Epidermal melanocyte (primary cell): Measurements from ENCODE around the gene DLGAP4.
A peak's percentile ranks its signal among the peaks of the same experiment; 100 is the strongest.
"Not testable (repeated sequence)": the region's sequence is repeated elsewhere in the genome, so short reads cannot be mapped to it uniquely, and the experiment has no call there.

Experiments used
- DNase-seq: peaks from one replicate; pipeline ENCODE4 v3.0.0; 2011; ENCODE audit warnings: low spot score; ENCODE audit not compliant: insufficient read length

The DLGAP4 gene

DNA sequence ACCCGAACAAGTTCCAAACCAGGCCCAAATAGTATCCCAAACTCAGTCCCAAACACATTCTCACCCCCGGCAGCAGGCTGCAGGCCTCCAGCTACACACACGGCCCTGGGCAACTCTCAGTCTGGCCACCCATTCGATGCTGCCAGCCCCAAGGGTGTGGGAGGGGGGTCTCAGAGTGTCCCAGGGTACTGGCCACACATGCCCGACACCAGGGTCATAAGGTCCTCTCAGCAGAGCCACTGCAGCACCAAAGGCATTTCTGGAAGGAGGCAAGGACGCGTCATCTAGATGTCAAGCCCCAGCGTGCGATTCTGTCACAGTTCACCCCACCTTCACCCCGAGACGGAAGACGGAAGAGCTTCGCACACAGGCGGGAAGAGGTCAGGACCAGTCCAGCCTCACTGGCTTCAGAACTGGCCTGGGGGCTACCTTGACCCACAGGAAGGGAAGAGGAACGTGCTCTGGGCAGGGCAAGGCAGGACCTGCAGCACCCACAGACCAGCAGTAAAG, 244.7 kb downstream of the DLGAP4 start:
- DNase-seq, result no peak

DNA sequence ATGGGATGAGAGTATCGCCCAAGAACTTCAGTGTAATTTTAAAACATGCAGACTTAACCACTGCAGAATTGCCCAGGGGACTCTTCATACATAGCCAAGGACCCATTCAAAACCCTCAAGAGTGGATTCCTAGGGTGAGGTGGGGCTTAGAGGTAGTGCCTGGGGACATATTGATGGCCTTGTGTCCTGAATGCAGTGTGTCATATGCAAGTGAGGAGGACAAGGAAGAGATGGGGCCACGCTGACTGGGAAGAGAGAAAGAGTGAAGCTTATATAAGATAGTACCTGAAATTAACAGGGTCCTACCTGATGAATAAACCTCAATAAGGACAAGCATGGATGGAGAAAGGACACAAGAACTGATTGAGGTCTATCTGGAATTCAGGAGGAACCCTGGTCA, 249.1 kb downstream of the DLGAP4 start:
- DNase-seq, result no peak

DNA sequence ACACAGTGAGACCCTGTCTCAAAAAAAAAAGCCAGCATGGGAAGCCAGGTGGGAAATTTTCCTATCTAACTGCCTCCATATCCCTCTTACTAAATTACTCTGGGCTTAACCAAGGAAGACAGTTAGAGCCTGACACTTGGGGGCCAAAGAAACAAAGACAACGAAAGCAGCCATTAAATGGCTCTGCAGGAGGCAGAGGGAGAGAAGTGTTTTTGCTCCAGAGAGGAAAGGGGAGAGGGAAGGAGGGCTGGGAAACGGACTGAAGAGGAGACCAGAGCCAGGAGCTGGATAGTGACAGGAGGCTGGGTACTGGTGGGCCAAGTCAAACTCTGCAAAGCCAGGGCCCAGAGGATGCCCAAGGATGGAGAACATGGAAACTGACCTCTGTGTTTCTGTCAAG, 256.6 kb downstream of the DLGAP4 start:
- no peak for DNase-seq

DNA sequence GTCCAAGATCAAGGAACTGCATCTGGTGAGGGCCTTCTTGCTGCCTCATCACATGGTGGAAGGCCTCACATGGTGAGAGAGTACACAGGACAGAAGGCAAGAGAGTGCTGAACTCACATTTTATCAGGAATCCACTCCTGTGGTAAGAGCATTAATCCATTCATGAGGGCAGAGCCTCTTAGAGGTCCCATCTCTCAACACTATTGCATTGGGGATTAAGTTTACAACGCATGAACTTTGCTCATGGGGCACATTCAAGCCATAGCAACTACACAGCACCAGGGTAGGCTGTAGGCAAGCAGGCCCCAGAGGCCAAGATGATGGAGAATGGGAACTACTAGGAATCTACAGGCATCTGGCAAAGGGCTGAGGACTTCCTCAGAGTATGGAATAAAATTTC, 257.2 kb downstream of the DLGAP4 start:
- no peak for DNase-seq

- DNase-seq, result not testable (repeated sequence)
Measured at GRCh38 chr20:36564078-36564725, 258.1 kb downstream of the DLGAP4 start.

DNA sequence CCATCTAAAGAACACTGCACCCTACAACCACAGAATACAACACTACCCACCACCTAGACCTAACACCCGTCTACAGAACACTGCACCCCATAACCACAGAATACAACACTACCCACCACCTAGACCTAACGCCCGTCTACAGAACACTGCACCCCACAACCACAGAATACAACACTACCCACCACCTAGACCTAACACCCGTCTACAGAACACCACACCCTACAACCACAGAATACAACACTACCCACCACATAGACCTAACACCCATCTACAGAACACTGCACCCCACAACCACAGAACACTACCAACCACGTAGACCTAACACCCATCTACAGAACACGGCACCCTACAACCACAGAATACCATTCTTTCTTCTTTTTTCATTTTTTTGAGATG, 258.6 kb downstream of the DLGAP4 start:
- not testable (repeated sequence) for DNase-seq

- DNase-seq, result no peak
Measured at GRCh38 chr20:36565520-36565919, 259.4 kb downstream of the DLGAP4 start.

DNA sequence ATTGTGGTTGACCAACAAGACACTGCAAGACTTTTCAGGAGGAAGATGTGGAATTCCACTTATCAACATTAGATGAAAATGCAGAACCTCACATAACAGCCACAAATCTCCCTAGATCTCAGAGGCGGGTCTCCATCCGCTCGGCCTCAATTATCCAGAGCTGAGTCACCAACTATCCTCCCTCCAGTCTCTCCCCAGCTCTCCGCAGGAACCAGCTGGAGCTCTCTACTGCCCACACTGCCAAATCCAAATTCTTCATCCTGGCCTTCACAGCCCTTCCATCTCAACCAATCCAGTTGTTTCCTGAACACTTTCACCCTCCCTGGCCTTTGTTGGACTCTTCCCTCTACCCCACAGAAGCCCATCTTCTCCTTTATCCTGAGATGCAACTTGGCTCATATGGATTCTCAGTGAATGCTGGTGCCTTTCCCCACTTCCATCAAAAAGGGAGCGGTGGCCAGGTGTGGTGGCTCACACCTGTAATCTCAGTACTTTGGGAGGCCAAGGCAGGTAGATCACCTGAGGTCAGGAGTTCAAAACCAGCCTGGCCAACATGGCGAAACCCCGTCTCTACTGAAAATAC, 263.8 kb downstream of the DLGAP4 start:
- DNase-seq, result no peak

DNA sequence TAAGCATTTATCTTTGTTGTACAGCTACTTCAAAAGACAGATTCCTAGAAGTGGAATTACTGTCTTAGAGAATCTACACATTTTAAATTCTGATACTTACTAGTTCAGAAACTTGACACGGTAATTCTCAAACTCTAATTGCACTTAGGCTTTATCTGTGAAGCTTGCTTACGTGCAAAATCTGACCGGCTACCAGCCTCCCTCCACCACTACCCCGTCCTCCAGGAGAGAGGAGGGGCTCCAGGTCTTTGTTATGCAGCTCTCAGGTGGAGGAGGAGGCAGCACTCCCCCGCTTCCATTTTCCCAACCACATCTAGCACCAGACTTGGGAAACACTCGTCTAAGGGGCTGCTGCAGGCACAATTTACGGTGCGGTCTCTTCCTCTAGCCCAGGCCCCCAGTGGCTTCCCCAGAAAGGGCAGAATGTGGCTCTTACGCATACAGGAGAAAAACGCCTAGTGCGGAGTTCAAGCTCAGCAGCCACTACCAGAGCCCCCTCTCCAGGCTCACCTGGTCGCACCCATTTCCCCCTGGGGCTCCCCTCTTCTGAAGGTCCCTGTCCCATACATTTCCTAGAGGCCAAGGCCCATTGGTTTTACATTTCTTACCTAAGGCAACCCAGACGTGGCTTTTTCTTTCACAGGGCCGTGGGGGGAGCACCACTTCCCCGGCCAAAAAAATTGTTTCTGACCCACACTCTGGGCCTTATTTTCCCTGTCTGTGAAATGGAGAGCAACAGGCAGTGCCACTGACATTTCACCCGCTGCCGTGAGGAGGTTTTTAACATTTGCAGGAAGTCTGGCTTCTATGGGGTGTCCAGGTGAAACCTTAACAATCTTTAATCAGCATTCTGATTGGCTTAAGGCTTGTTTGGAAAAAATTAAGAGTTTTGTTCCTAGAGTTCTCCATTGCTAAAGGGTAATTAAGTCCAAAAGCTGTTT, 265.7 kb downstream of the DLGAP4 start:
- no peak for DNase-seq

DNA sequence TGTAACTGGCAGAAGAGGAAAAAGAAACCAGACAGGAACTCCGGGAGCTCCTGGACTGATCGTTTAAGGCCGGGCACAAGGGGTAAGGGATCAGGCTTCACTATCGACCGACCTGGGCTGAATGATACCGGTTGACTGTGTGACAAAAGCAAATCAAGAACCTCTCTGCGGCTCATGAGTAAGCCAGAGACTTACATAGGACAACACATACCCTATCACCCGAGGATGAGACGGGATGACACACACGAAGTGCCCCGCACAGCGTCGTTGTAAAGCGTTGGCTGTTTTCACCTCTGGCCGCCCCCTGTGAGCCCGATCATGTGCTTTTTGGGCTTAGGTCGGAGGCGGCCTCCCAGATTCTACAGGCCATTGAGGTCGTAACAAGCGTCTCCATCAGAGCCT, 266.6 kb downstream of the DLGAP4 start:
- DNase-seq, result peak; percentile 27

GRCh38 chr20:36573103-36573797, 267.1 kb downstream of the DLGAP4 start, which contains the start of gene TGIF2:
TSS of gene TGIF2 (plus strand) at chr20:36573597. CDS start at chr20:36578775, 5,178 bp downstream.
- peak; percentile 91 for DNase-seq

DNA sequence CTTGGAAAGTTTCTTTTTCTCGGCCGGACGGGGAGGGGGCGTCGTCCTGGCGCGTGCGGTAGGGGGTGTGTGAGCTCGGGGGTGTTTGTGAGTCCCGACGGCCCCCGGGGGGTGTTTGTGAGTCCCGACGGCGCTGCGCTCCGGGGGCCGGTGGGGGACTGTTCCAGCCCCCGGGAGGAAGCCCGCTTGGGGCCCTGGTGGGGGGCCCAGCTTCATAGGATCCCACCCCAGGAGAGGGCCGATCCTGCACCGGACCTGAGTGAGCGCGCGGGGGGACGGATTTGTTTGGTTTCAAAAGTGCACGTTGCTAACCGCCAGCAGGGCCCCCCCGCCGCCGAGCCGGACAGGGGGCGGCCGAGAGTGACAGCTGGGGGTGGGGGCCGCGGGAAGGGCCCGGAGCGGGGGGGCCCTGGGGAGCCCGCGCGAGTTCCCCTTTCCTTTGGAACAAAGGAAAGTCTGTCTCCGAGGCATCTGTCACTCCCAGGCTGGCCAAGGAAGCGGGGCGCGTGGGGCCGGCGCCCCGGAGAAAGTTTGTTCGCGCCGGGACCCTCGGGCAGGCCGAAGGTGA, 267.7 kb downstream of the DLGAP4 start:
- DNase-seq, result peak; percentile 49

- peak; percentile 36 for DNase-seq
Measured at GRCh38 chr20:36574366-36575135, 268.4 kb downstream of the DLGAP4 start.

DNA sequence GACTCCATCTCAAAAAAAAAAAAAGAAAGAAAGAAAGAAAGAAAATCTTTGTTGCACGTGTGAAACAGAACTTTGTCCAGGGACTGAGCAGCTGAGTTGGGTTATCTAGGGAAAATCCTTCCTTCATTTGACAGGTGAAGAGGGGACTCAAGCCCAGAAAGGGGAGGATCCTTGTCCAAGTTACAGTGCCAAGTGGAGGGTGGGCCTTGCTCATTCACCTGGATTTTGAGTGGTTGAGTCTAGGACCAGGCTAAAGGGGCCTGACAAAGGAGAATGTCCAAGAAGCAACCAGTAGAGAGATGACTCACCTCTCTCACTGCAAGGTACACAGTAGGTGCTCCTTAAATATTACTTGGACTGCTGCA, 269.9 kb downstream of the DLGAP4 start:
- DNase-seq, result no peak
